HG03135 (cell line): ENCODE data around the gene BNIPL.

Source experiments
- ATAC-seq: cut with Tn5 transposase; IDR thresholded peaks from one replicate; pipeline ENCODE4 v1.9.1; 2021; ENCODE audit warnings: mild to moderate bottlenecking, moderate library complexity; ENCODE audit not compliant: unreplicated experiment

Gene BNIPL

GRCh38 chr1:151056149-151056548 is 19.8 kb downstream of the BNIPL start:
- ATAC-seq, result no peak

DNA sequence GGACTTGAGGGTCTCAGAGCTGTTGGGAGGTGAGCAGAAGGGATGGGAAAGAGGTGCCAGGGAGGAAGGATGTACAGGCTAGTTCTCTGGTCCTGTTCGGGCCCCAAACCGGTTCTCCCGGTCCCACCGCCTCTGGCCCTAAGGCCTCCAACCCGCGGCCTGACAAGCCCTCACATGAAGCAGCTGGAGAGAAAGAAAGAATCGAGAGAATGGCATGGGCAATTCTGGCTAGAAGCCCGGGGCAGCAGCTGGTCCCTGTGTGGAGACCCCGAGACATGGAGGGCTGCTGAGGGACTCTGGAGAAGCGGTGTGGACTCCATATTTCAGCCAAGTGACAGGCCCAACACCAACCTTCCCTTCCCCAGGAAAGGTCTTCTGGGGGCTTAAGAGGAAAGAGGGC is 22.3 kb downstream of the BNIPL start:
- ATAC-seq, result no peak

DNA sequence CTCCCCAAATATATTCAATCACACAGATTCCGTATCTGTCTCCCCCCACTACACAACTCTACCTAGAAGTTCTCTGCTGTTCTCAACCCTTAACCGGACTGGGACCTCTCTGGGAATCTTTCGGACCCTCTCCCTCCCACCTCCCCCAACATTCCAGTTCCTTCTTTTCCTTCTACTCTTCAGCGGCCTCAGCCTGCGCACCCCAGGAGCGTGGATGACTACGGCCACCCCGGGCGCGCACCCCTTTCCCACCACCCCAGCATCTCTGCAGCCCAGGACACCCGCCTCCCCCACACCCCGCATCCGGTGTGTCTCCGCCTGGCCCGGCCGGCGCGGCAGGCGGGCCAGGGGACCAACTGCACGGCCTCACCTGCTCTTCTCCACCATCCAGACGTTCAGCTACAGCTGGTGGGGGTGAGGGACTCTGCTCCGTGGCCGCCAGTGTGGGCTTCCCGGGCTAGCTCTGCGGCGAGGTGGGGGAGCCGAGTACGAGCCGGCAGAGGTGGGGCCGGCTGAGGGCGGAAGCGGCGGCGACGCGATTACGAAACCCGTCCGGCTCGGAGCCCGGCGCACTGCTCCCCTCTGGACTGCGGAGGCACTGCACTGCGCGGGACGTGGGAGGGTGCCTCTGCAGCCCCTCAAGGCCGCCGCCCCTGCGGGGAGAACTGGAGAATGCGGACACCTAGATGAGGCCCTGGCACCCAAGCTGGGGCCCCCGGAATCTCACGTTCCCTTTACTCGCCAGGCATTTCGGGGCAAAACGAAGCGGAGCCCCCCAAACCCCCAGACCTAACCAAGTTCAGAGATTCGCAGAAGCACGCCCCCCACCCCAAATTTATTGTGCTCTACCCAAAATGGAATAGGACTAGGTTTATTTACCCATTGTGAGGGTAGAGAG is 23.0 kb downstream of the BNIPL start, which contains the start of gene CDC42SE1:
Gene CDC42SE1, minus strand, starts transcription at position 514 of the 898 bp plus-strand sequence. CDS start 3,892 bp downstream, outside the sequence.
- ATAC-seq, result peak; percentile 72

DNA sequence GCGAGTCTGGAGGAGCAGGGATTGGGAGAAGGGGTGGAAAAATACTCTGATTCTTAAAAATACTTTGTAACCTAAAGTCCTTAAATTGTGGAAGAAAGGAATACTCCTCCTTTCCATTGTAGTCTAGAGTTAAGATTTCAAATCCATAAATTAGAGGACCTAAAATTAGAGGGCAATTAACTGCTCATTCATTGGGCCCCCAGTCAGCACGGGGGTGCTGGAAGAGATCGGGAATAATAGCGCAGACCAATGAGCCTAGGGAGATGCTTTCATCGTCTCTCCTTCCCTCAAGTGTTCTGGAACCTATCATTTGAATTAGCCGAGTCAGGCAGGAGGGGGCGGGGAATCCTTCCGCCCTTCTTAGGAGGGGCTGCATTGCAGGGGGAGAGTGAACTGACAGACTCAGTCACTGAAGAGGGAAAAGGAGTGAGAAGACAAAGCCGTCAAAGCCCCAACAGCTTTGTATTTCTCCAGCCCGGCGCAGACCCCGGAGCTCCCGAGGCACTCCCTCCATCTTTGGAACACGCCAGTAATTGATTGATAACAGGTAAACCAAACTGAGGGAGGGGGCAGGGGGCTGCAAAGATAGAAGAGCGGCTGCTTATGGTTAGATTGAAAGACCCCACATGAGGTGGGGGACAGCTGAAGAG is 23.7 kb downstream of the BNIPL start, which contains the start of gene MLLT11:
Gene MLLT11, plus strand, starts transcription at position 391 of the 650 bp plus-strand sequence. CDS start 6,828 bp downstream, outside the sequence.
- ATAC-seq, result no peak

GRCh38 chr1:151060657-151061421 is 24.5 kb downstream of the BNIPL start:
- ATAC-seq, result no peak

GRCh38 chr1:151061704-151062103 is 25.3 kb downstream of the BNIPL start:
- ATAC-seq, result no peak

DNA sequence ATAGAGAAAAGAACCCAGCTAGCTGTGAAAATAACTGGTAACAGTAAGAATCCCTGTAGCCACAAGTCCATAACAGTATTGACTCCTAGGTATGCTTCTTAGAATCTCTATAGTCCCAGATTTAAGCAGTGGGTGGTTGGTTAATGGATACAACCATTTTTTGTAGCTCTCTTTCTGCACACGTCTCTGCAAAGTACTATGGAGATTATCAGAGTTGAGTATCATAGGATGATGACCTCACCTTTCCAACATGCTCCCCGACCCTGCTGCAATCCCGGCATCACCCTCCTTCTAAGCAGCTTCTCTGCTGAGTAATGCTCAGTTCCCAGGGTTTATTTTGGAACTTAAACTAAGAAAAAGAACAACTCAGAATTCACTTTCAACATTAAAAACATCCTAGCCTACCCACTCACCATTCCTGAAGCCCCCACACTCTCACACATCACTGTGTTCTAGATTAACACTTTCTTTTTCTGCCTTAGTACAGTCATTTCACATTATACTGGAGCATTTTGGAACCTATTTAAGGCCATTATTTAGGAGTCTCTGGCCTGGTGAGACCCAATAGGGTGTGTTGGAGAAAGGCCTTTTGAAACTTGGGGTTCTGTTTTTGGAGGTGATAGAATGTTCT is 26.5 kb downstream of the BNIPL start:
- no peak for ATAC-seq

DNA sequence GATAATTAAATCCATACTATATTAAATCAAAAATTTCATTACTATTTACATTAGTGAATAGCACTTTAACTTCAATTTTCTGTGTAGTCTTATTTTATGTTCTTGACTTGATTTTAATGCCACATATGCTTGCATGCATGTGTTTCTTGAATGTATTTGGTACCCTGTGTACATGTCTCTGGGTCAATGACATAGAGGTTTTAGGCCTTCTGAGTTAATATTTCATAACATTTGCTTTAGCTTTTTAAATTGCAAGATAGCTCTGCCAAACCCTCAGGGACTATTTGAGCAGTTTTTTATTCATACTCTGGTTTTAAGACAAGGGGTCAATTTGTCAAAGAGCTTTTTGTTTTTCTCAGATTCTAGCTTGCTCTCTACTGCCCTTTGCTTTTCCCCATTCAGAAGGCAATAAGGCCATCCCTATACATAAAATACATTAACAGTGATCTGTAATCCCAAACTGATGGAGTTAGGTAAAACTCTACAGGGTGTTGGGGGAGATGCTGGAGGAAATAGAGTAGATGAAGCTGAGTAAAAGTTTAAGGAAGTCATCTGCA is 28.8 kb downstream of the BNIPL start:
- ATAC-seq, result no peak

GRCh38 chr1:151067185-151067584 is 30.8 kb downstream of the BNIPL start:
- no peak for ATAC-seq

- ATAC-seq, result no peak
Observed at GRCh38 chr1:151069103-151069486, 32.7 kb downstream of the BNIPL start.

GRCh38 chr1:151070474-151071276 is 34.3 kb downstream of the BNIPL start, which contains the start of gene GABPB2:
Gene GABPB2, plus strand, starts transcription at chr1:151070761. Its CDS starts 17,429 bp downstream, at chr1:151088190.
- peak; percentile 75 for ATAC-seq

DNA sequence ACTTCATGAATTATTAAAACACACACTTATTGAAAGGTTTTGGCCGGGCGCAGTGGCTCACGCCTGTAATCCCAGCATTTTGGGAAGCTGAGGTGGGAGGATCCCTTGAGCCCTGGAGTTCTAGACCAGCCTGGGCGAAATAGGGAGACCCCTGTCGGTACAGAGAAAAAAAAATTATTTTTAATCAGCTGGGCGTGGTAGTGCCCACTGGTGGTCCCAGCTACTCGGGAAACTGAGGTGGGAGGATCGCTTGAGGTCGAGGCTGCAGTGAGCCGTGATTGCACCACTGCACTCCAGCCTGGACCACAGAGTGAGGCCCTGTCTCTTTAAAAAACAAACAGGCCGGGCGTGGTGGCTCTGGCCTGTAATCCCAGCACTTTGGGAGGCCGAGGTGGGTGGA is 35.8 kb downstream of the BNIPL start:
- ATAC-seq, result no peak

DNA sequence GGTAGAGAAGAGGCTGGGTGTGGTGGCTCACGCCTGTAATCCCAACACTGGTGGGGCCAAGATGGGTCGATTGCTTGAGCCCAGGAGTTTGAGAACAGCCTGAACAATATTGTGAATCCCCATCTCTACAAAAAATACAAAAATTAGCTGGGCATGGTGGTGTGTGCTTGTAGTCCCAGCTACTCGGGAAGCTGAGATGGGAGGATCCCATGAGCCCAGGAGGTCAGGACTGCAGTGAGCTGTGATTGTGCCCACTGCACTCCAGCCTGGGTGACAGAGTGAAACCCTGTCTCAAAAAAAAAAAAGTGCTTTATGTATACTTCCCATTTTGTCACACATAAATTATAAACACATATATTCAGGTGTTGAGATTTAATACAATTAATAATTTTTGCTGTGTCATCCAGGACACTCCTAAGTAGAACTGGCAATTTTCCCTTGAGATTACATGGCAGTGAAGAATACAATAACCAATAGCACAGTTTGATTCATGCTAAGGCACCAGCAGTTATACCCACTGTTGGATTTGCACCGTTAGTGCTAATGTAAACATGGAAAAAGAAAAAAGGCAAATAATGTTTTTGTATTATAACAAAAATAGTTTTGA is 49.7 kb downstream of the BNIPL start:
- no peak for ATAC-seq
